Panc1 (cell line): ENCODE data around the gene KIZ. TPM values are rescaled to one million over a fixed set of nuclear protein-coding genes. Genes with fewer than 3 reads are reported as not detected.

Experiments used
- ATAC-seq: fragments of 200-7000 bp; cut with Tn5 transposase; 2 replicates; pipeline ENCODE4 v1.9.1; 2020; ENCODE audit warnings: mild to moderate bottlenecking, moderate library complexity
- BruUV-seq: library from RNA; stranded (reverse); fragments of 400-500 nt; replicated peaks from 2 replicates; lab custom pipeline; 2021; lab: Mats Ljungman, UMichigan
- CTCF ChIA-PET: fragments of 300-600 bp; sonication (Branson Sonifier 250); formaldehyde crosslinking; loops from one replicate; lab custom pipeline; 2022; ENCODE audit warnings: antibody characterized with exemption; lab: Charles Lee
- POLR2A ChIA-PET: fragments of 300-600 bp; sonication (Branson Sonifier 250); formaldehyde crosslinking; loops from one replicate; lab custom pipeline; 2022; ENCODE audit warnings: antibody characterized with exemption; lab: Charles Lee
- DNase-seq: peaks from one replicate; pipeline ENCODE4 v3.0.0-alpha.2; 2010; ENCODE audit warnings: low read depth, low spot score
- H3K27ac ChIP-seq: 2 replicates; pipeline ENCODE4 v1.5.1; 2011; ENCODE audit warnings: mild to moderate bottlenecking, low read length, inconsistent platforms
- H3K27me3 ChIP-seq: fragments of 200-500 bp; sonication (Bioruptor generic); 2 replicates; pipeline ENCODE4 v1.6.0; 2014; ENCODE audit warnings: low read length, inconsistent platforms; ENCODE audit not compliant: control insufficient read depth, insufficient read depth
- H3K36me3 ChIP-seq: fragments of 200-500 bp; sonication (Bioruptor generic); 2 replicates; pipeline ENCODE4 v1.5.1; 2014; ENCODE audit warnings: inconsistent platforms, mild to moderate bottlenecking, low read length, moderate library complexity; ENCODE audit not compliant: control insufficient read depth, insufficient read depth
- H3K4me1 ChIP-seq: 2 replicates; pipeline ENCODE4 v1.5.1; 2011; ENCODE audit warnings: inconsistent platforms, mild to moderate bottlenecking, low read length, moderate library complexity; ENCODE audit not compliant: control insufficient read depth, insufficient read depth
- H3K4me3 ChIP-seq, 2 experiments: 2 replicates each; pipeline ENCODE4 v1.5.1; 2011 to 2012; ENCODE audit warnings: low read depth in 2 of 2, low read length in 2 of 2, mild to moderate bottlenecking in 2 of 2, inconsistent platforms in 1 of 2, moderate library complexity in 1 of 2
- H3K9me3 ChIP-seq: fragments of 200-500 bp; sonication (Bioruptor generic); 2 replicates; pipeline ENCODE4 v1.5.1; 2014; ENCODE audit warnings: low read depth, mild to moderate bottlenecking, inconsistent platforms, low read length, moderate library complexity; ENCODE audit not compliant: control insufficient read depth, insufficient read depth
- POLR2AphosphoS5 ChIP-seq: IDR thresholded peaks from 2 replicates; pipeline ENCODE4 v1.6.1; 2012; ENCODE audit warnings: mild to moderate bottlenecking, low read depth, low read length, moderate library complexity
- REST ChIP-seq, 2 experiments: IDR thresholded peaks; 2 replicates each; pipeline ENCODE4 v1.6.1; 2011 to 2012; ENCODE audit warnings: low read depth in 2 of 2, control low read depth in 1 of 2, low read length in 1 of 2, mild to moderate bottlenecking in 1 of 2, moderate library complexity in 1 of 2; ENCODE audit not compliant: insufficient read depth in 1 of 2
- SIN3A ChIP-seq: IDR thresholded peaks from 2 replicates; pipeline ENCODE4 v1.6.1; 2012; ENCODE audit warnings: low read depth, mild to moderate bottlenecking, low read length, moderate library complexity, borderline replicate concordance; ENCODE audit not compliant: insufficient read depth
- TCF7L2 ChIP-seq: IDR thresholded peaks from 2 replicates; pipeline ENCODE4 v1.6.1; 2011; ENCODE audit warnings: mild to moderate bottlenecking, low read depth, low read length, inconsistent platforms
- in situ Hi-C: cut with HindIII; loops from 2 replicates; pipeline ENCODE4 v1.10.0; 2016; ENCODE audit warnings: low sequenced_read_pairs, low pct_unique_long_range_greater_than_20kb
- intact Hi-C: fragments of 100-400 bp; cut with micrococcal nuclease; formaldehyde crosslinking; loops from one replicate; pipeline ENCODE4 v1.10.0; 2022; ENCODE audit not compliant: unreplicated experiment
- total RNA-seq: library from RNA; stranded (reverse); gene quantifications from one replicate; pipeline ENCODE4 v1.2.1, GENCODE V29; 2021; ENCODE audit not compliant: unreplicated experiment
- TF ChIP-seq, protein P1 (sequence below): fragments of 450-650 bp; IDR thresholded peaks from 2 replicates; pipeline ENCODE4 v1.5.1; 2017; ENCODE audit warnings: mild to moderate bottlenecking

Gene KIZ
- total RNA-seq, 1 experiment from 2014 or later: 6.5 TPM

DNA sequence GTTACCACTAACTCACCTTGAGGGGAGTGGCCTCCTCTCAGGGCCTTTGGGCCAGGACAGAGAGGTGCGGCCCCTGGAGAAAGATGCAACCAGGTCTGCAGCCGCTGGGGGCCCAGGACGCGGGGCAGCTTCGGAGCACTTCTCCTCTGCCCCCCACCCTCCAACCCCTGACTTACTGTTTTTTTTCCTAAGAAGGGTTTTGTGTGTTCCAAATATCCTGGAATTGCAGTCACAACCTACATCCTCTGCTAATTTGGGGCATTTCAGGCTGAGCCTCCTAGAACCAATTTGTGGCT lies 21.5 kb upstream of the KIZ start:
- ChIA-PET POLR2A (no interaction called here), CTCF (no interaction called here)
- DNase-seq (no peak), ATAC-seq (no peak)
- Histone ChIP-seq H3K9me3 (no peaks in the 10 kb centered on the region), H3K27me3 (peaks cover 2% of the 10 kb centered on the region; the same call in 1 of the 2 replicates), H3K27ac (no peak overlapping the region), H3K4me1 (no peaks in the 10 kb centered on the region), H3K4me3 (no peak overlapping the region), H3K36me3 (no peaks in the 10 kb centered on the region)
- BruUV-seq: no TSS peak
- TF ChIP-seq POLR2AphosphoS5: no peak
- no peak for TF ChIP-seq SIN3A
- no peak for TF ChIP-seq REST (IDR thresholded peaks at IDR 0.05; ENCODE audit: insufficient read depth in 1 of 2, low read depth in 2 of 2, low read length in 1 of 2)
- TF ChIP-seq, protein P1, sequence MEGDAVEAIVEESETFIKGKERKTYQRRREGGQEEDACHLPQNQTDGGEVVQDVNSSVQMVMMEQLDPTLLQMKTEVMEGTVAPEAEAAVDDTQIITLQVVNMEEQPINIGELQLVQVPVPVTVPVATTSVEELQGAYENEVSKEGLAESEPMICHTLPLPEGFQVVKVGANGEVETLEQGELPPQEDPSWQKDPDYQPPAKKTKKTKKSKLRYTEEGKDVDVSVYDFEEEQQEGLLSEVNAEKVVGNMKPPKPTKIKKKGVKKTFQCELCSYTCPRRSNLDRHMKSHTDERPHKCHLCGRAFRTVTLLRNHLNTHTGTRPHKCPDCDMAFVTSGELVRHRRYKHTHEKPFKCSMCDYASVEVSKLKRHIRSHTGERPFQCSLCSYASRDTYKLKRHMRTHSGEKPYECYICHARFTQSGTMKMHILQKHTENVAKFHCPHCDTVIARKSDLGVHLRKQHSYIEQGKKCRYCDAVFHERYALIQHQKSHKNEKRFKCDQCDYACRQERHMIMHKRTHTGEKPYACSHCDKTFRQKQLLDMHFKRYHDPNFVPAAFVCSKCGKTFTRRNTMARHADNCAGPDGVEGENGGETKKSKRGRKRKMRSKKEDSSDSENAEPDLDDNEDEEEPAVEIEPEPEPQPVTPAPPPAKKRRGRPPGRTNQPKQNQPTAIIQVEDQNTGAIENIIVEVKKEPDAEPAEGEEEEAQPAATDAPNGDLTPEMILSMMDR: no peak
- TF ChIP-seq TCF7L2: no peak
- in situ Hi-C loops: no loop called here
- intact Hi-C loops: no loop called here

DNA sequence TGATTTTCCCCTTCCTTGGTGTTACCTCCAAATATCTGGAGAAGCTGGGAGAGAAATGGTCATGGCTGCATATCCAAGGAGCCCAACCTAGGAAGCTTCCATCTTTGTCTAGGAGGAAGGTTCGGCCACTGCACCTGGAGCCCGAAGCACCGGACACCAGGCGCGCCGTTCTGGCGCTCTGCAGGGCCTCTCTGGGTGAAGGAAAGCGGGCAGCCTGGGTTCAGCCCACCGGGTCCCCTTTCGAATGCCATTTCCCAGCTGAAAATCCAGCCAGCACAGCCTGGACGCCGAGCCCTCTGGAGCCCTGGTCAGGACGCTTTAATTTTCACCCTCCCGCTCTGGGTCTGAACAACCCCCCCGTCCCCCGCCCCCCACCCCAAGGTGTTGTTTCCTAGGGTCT lies 21.0 kb upstream of the KIZ start:
- ChIA-PET CTCF (no interaction called here), POLR2A (no interaction called here)
- H3K4me1 ChIP-seq: no peaks in the 10 kb centered on the region
- H3K36me3 ChIP-seq: no peaks in the 10 kb centered on the region
- peaks cover 2% of the 10 kb centered on the region; the same call in 1 of the 2 replicates for H3K27me3 ChIP-seq
- TF ChIP-seq SIN3A (no peak), TCF7L2 (no peak), POLR2AphosphoS5 (no peak), REST (IDR thresholded peaks at IDR 0.05; ENCODE audit: insufficient read depth in 1 of 2, low read depth in 2 of 2, low read length in 1 of 2) (no peak)
- TF ChIP-seq, protein P1: no peak
- DNase-seq (no peak), ATAC-seq (no peak)
- no TSS peak for BruUV-seq
- intact Hi-C loops: no loop called here
- no peak overlapping the region for H3K27ac ChIP-seq
- in situ Hi-C loops: no loop called here
- no peak overlapping the region for H3K4me3 ChIP-seq
- no peaks in the 10 kb centered on the region for H3K9me3 ChIP-seq
